Mesenchymal stem cell (in vitro differentiated cells and primary cell): ENCODE data around the gene OMD.

Source experiments
- DNase-seq: peaks from one replicate; pipeline ENCODE4 v3.0.0-alpha.2; 2013
- H2AFZ ChIP-seq: one replicate; pipeline ENCODE4 v1.6.1; 2013; ENCODE audit warnings: low read depth, mild to moderate bottlenecking, control low read depth, inconsistent platforms, low read length, moderate library complexity
- H2AK5ac ChIP-seq: 2 replicates; pipeline ENCODE4 v1.6.1; 2013; ENCODE audit warnings: low read length, moderate library complexity, mild to moderate bottlenecking, inconsistent platforms; ENCODE audit not compliant: severe bottlenecking
- H2BK120ac ChIP-seq: one replicate; pipeline ENCODE4 v1.6.1; 2013; ENCODE audit warnings: low read depth, mild to moderate bottlenecking, inconsistent platforms, low read length, moderate library complexity
- H2BK12ac ChIP-seq, 2 experiments: one replicate each; pipeline ENCODE4 v1.6.1; 2013; ENCODE audit warnings: inconsistent platforms in 2 of 2, low read length in 2 of 2, mild to moderate bottlenecking in 2 of 2, moderate library complexity in 2 of 2, control low read depth in 1 of 2
- H2BK15ac ChIP-seq: one replicate; pipeline ENCODE4 v1.6.1; 2013; ENCODE audit warnings: mild to moderate bottlenecking, low read depth, inconsistent platforms; ENCODE audit not compliant: poor library complexity, severe bottlenecking
- H2BK5ac ChIP-seq: 2 replicates; pipeline ENCODE4 v1.6.1; 2013; ENCODE audit warnings: low read depth, mild to moderate bottlenecking, low read length, control low read depth, inconsistent platforms; ENCODE audit not compliant: poor library complexity, severe bottlenecking
- H3K14ac ChIP-seq, 2 experiments: one replicate each; pipeline ENCODE4 v1.6.1; 2013; ENCODE audit warnings: inconsistent platforms in 2 of 2, low read length in 2 of 2, control low read depth in 1 of 2, mild to moderate bottlenecking in 1 of 2, moderate library complexity in 1 of 2
- H3K18ac ChIP-seq, 2 experiments: one replicate each; pipeline ENCODE4 v1.6.1; 2013; ENCODE audit warnings: inconsistent platforms in 2 of 2, low read length in 2 of 2, control low read depth in 1 of 2, low read depth in 1 of 2, mild to moderate bottlenecking in 1 of 2
- H3K23ac ChIP-seq, 2 experiments: one replicate each; pipeline ENCODE4 v1.6.1; 2013; ENCODE audit warnings: inconsistent platforms in 2 of 2, low read length in 2 of 2, mild to moderate bottlenecking in 2 of 2, moderate library complexity in 2 of 2, control low read depth in 1 of 2
- H3K27ac ChIP-seq: 2 replicates; pipeline ENCODE4 v1.5.1; 2013; ENCODE audit warnings: mild to moderate bottlenecking, moderate library complexity, low read length, control low read depth, inconsistent platforms; ENCODE audit not compliant: poor library complexity, severe bottlenecking
- H3K27me3 ChIP-seq, 2 experiments: 2 replicates each; pipeline versions ENCODE4 v1.6.1 to v1.7.0; 2013; ENCODE audit warnings: low read length in 2 of 2, mild to moderate bottlenecking in 2 of 2, moderate library complexity in 2 of 2, control low read depth in 1 of 2, inconsistent platforms in 1 of 2; ENCODE audit not compliant: control insufficient read depth in 1 of 2, insufficient read depth in 1 of 2
- H3K36me3 ChIP-seq, 2 experiments: 2 replicates each; pipeline versions ENCODE4 v1.6.1 to v1.7.0; 2013; ENCODE audit warnings: low read length in 2 of 2, control low read depth in 1 of 2, inconsistent platforms in 1 of 2, low read depth in 1 of 2, mild to moderate bottlenecking in 1 of 2; ENCODE audit not compliant: insufficient read depth in 2 of 2, control insufficient read depth in 1 of 2
- H3K4ac ChIP-seq, 2 experiments: one replicate each; pipeline ENCODE4 v1.6.1; 2013; ENCODE audit warnings: inconsistent platforms in 2 of 2, low read length in 2 of 2, mild to moderate bottlenecking in 2 of 2, moderate library complexity in 2 of 2, control low read depth in 1 of 2, low read depth in 1 of 2
- H3K4me1 ChIP-seq: 2 replicates; pipeline ENCODE4 v1.6.1; 2013; ENCODE audit warnings: low read depth, low read length, control low read depth; ENCODE audit not compliant: control insufficient read depth, insufficient read depth
- H3K4me2 ChIP-seq: 2 replicates; pipeline ENCODE4 v1.6.1; 2013; ENCODE audit warnings: low read length, mild to moderate bottlenecking, inconsistent platforms; ENCODE audit not compliant: poor library complexity, severe bottlenecking
- H3K4me3 ChIP-seq, 2 experiments: 2 replicates each; pipeline versions ENCODE4 v1.5.1 to v1.7.0; 2013; ENCODE audit warnings: low read length in 2 of 2, mild to moderate bottlenecking in 2 of 2, control low read depth in 1 of 2, low read depth in 1 of 2; ENCODE audit not compliant: insufficient read depth in 1 of 2
- H3K79me1 ChIP-seq: replicated peaks from 2 replicates; pipeline ENCODE4 v1.6.1; 2013; ENCODE audit warnings: mild to moderate bottlenecking, control low read depth, low read length, inconsistent platforms; ENCODE audit not compliant: poor library complexity, severe bottlenecking
- H3K9ac ChIP-seq: 2 replicates; pipeline ENCODE4 v1.7.0; 2013; ENCODE audit warnings: mild to moderate bottlenecking, low read length, moderate library complexity
- H3K9me3 ChIP-seq: 2 replicates; pipeline ENCODE4 v1.7.0; 2013; ENCODE audit warnings: mild to moderate bottlenecking, low read length; ENCODE audit not compliant: control insufficient read depth
- H4K8ac ChIP-seq: one replicate; pipeline ENCODE4 v1.6.1; 2013; ENCODE audit warnings: inconsistent platforms, mild to moderate bottlenecking, low read length, moderate library complexity
- H4K91ac ChIP-seq: one replicate; pipeline ENCODE4 v1.6.1; 2013; ENCODE audit warnings: mild to moderate bottlenecking, low read length, inconsistent platforms
- WGBS: methylation state at CpG from one replicate; pipeline ENCODE4 v1.1.7; 2013; ENCODE audit warnings: mixed read lengths; 5-methylcytosine and 5-hydroxymethylcytosine counted together

OMD gene

DNA sequence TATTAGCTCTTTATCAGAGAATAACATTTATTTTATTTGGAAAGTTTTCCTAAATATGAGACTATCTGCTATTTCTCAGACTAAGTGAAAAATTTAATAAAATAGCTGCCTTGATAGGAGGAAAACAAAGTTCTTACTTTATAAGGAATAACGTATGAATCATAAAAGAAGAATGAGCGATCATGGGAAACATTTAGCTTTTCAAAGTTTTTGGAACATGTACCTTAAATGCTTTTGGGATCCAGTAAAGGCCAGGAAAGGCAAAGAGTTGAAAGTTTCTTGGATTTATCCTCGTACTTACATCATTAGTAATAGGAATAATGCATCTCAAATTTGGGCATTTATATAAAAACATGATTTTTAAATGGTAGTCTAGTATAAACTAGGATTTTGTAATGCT, 39.3 kb downstream of the OMD start:
- H3K4me3 ChIP-seq = peak overlapping the region in 1 of 2 experiments; percentile 26
- no peaks in the 10 kb centered on the region for H3K4me1 ChIP-seq
- H2BK15ac ChIP-seq = no peak overlapping the region
- no peak overlapping the region for H2AK5ac ChIP-seq
- no peaks in the 10 kb centered on the region for H3K36me3 ChIP-seq
- H3K18ac ChIP-seq = no peak overlapping the region
- H3K4me2 ChIP-seq = no peak overlapping the region
- H3K9me3 ChIP-seq = no peaks in the 10 kb centered on the region
- H3K9ac ChIP-seq = peak overlapping the region; percentile 60
- no peak overlapping the region for H3K23ac ChIP-seq
- no peak overlapping the region for H2BK120ac ChIP-seq
- H3K27ac ChIP-seq = no peak overlapping the region
- no peaks in the 10 kb centered on the region for H3K27me3 ChIP-seq
- H3K4ac ChIP-seq = no peak overlapping the region
- no peak overlapping the region for H4K8ac ChIP-seq
- WGBS = 97% methylated on average over 2 of the region's 3 CpGs
- H2BK5ac ChIP-seq = no peak overlapping the region
- no peak for DNase-seq
- H2BK12ac ChIP-seq = no peak overlapping the region
- H4K91ac ChIP-seq = no peak overlapping the region
- H3K14ac ChIP-seq = no peak overlapping the region
- no peak overlapping the region for H2AFZ ChIP-seq
- no peaks in the 10 kb centered on the region for H3K79me1 ChIP-seq

DNA sequence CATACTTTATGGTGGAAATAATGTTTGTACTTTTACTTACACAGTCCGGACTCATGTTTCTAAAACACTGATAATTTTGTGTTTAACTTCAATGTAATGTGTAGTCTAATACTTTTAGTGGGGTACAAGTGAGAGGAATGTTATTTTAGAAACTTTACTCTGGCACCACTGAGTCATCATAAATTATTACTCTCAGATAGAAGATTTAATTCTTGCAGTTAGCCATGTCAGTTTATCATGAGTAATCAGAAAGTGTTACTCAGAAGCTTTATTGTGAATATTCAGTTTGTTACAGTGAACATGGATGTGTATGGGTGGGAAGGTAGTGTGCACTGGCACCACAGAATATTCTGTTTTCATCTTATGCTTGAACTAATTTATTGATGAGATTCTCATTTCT, 39.9 kb downstream of the OMD start:
- Histone ChIP-seq H3K18ac (no peak overlapping the region), H4K91ac (no peak overlapping the region), H2BK12ac (no peak overlapping the region), H3K36me3 (no peaks in the 10 kb centered on the region), H2AK5ac (no peak overlapping the region), H3K27me3 (no peaks in the 10 kb centered on the region), H3K4me2 (no peak overlapping the region), H3K23ac (no peak overlapping the region), H3K4ac (no peak overlapping the region), H3K27ac (no peak overlapping the region), H2BK15ac (no peak overlapping the region), H4K8ac (no peak overlapping the region), H3K14ac (no peak overlapping the region), H3K4me3 (peak overlapping the region in 1 of 2 experiments; percentile 26), H2AFZ (no peak overlapping the region), H3K9ac (peak overlapping the region; percentile 60), H2BK5ac (no peak overlapping the region), H3K79me1 (no peaks in the 10 kb centered on the region), H3K4me1 (no peaks in the 10 kb centered on the region), H3K9me3 (no peaks in the 10 kb centered on the region), H2BK120ac (no peak overlapping the region)
- no CpG with 5 or more reads among the region's 1 CpG for WGBS
- DNase-seq = no peak

DNA sequence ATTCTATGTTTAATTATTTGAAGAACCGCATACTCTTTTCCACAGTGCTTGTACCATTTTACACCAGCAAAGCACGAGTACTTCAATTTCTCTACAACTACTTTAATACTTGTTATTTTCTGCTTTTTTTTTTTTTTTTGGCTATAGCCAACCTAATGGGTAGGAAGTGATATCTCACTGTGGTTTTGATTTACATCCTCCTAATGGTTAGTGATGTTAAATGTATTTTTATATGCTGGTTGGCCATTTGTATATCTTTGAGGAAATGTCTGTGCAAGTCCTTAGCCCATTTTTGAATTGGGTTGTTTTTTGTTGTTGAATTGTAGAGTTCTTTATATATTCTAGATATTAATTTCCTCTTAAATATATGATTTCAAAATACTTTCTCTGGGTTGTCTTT, 42.5 kb downstream of the OMD start:
- Histone ChIP-seq H3K18ac (no peak overlapping the region), H4K8ac (no peak overlapping the region), H3K27me3 (no peaks in the 10 kb centered on the region), H4K91ac (no peak overlapping the region), H2AK5ac (no peak overlapping the region), H3K4me2 (no peak overlapping the region), H2AFZ (no peak overlapping the region), H3K36me3 (no peaks in the 10 kb centered on the region), H3K4ac (no peak overlapping the region), H3K23ac (no peak overlapping the region), H3K9ac (no peak overlapping the region), H3K9me3 (no peaks in the 10 kb centered on the region), H3K4me3 (no peak overlapping the region), H3K79me1 (no peaks in the 10 kb centered on the region), H2BK15ac (no peak overlapping the region), H3K4me1 (no peaks in the 10 kb centered on the region), H2BK120ac (no peak overlapping the region), H3K14ac (no peak overlapping the region), H3K27ac (no peak overlapping the region), H2BK5ac (no peak overlapping the region), H2BK12ac (no peak overlapping the region)
- WGBS = no CpG with 5 or more reads among the region's 2 CpGs
- DNase-seq = no peak

DNA sequence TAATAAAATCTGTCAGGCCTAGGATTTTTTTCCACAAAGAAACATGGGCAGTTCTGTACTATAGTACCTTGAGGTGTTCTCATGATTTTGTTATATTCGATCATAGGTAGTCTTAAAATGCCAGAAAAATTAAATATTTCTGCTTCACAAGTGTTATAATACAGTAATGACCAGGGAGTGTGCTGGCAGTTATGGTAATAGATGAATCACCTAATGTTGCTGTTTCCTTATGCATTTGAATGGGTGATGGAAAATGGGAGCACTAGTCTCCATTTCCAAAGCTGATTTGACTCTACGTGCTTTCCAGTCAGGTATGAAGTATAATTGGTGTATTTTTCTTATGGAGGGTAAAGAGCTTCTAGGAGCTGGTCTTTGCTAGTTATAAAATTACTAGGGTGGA, 43.7 kb downstream of the OMD start:
- Histone ChIP-seq H2BK12ac (no peak overlapping the region), H3K9ac (no peak overlapping the region), H2BK15ac (no peak overlapping the region), H2BK120ac (no peak overlapping the region), H3K9me3 (peaks cover 3% of the 10 kb centered on the region), H3K14ac (no peak overlapping the region), H4K8ac (no peak overlapping the region), H3K4me1 (no peaks in the 10 kb centered on the region), H3K36me3 (no peaks in the 10 kb centered on the region), H3K4ac (no peak overlapping the region), H3K18ac (no peak overlapping the region), H3K4me3 (no peak overlapping the region), H3K23ac (no peak overlapping the region), H3K27me3 (no peaks in the 10 kb centered on the region), H3K79me1 (no peaks in the 10 kb centered on the region), H2BK5ac (no peak overlapping the region), H2AK5ac (no peak overlapping the region), H4K91ac (no peak overlapping the region), H3K4me2 (no peak overlapping the region), H3K27ac (no peak overlapping the region), H2AFZ (no peak overlapping the region)
- no peak for DNase-seq
- WGBS = 100% methylated on average over 1 of the region's 2 CpGs
